HG02943 (cell line): ENCODE data around the gene HNRNPR.
"Not testable (repeated sequence)": the region's sequence is repeated elsewhere in the genome, so short reads cannot be mapped to it uniquely, and the experiment has no call there.

Experiments used
- ATAC-seq: cut with Tn5 transposase; IDR thresholded peaks from one replicate; pipeline ENCODE4 v1.9.1; 2021; ENCODE audit warnings: mild to moderate bottlenecking, low read depth, moderate library complexity; ENCODE audit not compliant: unreplicated experiment

HNRNPR gene

DNA sequence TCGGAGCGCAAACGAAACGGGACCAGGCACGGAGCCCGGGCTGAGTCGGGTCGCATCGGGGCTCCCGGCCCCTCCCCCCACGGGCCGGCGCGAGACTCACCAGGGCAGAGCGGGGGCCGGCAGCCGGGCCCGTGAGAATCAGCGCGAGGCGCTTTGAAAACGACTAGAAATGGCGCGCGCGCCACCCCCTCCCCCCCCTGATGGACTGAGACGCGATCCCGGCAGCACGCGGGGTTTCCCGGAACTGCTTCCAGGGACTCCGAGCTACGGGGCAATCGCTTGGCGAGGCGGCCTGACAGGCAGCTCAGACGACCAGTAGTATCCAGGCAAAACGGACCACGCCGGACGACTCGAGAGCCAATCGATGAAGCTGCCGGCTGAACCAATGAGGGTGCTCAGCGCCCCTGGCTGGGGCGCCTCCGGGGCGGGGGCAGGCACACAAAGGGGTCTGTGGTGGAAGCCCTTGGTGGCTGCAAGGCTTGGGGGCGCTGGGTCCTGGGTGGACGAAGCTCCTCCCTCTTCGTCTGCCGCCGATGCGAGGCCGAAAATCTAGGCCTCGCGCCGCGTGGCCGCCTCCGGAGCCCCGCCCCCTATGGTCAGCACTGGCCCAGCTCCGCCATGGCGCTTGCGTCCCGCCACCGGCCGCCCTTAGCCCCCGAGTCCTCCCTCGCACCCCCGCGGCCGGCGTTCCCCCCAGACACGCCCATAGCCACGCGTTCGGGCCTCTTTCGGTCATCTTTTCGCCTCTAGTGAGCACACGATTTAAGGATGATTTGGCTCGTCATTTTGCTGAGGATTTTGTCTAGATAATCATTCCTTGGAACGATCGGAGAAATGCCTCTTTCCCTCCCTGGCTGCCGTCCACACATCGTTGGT is at the start of gene HNRNPR:
TSS of gene HNRNPR (minus strand) at position 174 of the 876 bp plus-strand sequence. CDS start 3,276 bp downstream, outside the sequence.
- peak; percentile 96 for ATAC-seq

DNA sequence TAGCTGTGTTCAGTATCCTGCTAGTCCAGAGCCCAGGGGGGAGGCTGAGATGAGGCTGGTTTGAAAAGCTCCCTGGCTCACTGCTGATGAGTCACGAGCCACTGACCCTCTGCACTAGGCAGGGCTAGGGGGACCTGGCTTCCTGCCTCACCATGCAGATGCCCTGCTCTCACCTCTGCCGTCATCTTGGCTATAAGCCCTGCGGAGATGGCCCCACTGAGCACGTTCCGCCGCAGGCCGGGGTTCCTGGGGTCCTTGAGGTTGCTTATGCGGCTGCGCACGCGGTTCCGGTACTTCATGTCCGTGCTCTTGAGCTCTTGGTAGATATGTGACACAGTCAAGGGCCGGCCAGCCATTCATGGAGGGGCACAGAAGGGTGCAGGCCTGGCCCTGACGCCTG is 49.6 kb upstream of the HNRNPR start:
- ATAC-seq: no peak

DNA sequence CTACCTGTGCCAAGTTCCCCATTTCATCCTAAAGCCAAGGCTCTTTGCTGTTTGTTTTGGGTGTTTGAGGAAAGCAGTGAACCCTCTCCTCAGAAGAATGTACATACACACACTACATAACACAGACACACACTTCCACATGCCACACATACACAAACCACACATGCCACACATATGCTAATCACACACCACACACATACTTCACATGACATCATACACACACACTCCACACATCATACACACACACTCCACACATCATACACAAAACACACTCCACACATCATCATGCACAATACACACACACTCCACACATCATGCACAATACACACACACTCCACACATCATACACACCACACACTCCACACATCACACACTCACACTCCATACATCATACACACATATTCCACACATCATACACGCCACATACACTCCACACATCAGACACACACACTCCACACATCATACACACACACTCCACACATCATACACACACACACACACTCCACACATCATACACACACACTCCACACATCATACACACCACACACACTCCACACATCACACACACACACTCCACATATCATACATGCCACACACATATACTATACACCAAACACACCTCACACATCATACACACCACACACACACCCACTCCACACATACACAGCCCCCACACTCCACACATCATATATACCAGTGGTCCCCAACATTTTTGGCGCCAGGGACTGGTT is 48.2 kb upstream of the HNRNPR start:
- ATAC-seq: no peak

DNA sequence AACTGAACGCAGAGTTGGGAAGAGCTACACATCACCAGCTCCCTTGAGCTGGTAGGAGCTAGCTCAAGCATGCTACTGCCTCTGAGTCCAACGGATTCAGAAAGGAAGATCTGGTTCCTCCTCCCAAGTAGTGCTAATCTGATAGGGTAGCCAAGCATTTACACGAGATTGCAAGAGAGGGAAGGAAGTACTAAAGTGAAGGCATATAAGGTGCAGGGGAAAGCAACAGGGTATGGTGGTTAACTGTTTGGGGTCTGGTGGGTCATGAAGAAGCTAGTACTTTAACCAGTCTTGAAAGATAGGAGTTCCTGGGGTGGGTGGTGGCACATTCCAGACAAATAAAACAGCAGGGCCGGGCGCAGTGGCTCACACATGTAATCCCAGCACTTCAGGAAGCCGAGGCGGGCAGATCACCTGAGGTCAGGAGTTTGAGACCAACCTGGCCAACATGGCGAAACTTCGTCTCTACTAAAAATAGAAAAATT is 45.8 kb upstream of the HNRNPR start:
- no peak for ATAC-seq

DNA sequence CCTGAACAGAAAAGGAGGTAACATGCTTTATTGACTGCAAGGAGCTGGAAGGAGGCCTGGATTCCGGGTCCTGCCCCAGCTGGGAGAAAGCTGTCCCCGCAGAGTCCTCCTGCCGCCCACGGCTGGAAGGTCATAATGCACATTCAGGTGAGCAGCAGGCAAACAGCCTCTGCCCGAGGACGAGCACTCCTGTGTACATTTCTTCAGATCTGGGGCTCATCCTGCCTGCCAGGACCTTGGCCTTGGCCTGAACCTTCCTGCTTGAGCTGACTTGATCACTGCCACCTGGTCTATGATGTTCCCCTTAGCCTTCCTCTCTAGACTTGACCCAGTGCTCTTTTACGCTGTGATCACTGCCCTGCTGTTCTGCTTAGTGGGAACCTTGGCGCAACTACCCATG is 43.4 kb upstream of the HNRNPR start:
- no peak for ATAC-seq

DNA sequence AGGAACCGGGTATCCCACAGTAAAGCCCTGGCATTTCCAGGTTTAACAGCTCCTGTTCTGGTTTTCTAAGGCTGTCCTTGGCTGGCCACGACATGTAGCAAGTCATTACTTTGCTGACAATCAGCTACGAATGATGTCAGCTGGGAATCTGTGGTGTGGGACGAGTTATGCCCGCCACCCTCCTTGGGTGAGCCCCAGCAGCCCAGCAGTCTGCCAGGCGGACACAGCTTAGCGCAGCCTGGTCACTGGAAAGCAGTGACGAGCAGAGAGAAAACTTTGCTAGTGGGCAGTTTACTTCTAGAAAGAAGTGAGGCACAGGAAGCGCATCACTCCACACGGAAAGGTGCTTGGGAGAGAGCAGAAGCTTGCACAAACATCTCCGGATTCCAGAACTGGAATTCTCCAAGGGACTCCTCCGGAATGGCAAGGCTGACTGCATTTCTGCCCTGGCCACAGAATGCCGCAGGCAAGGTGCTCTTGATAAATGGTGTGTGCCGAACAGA is 41.1 kb upstream of the HNRNPR start:
- no peak for ATAC-seq

DNA sequence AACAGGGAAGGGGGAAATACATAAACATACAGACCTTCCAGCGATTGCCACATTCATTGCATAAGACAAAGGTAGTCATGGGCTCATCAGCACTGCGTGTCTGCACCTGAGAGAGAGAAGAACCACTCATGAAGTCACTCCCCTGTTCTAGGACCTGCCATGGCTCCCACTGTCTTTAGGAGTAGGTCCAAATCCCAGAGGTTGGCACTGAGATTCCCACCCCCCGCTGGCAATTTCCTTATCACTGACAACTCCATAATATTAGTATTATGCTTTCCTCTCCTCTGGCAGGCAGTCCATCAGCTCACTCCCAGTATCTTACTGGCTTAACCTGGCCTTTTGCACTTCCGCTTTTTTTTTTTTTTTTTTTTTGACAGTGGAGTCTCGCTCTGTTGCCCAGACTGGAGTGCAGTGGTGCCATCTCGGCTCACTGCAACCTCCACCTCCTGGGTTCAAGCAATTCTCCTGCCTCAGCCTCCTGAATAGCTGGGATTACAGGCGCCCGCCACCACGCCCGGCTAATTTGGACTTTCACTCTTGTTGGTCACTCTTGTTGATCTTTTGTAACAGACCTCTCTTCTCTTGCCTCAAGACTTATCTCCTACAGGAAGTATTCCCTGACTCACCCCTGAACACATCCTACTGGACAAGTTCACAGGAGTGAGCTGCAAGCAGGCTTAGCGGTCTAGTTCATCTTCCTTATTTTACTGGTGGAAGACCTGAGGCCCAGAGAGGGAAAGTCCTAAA is 40.4 kb upstream of the HNRNPR start:
- ATAC-seq: no peak

DNA sequence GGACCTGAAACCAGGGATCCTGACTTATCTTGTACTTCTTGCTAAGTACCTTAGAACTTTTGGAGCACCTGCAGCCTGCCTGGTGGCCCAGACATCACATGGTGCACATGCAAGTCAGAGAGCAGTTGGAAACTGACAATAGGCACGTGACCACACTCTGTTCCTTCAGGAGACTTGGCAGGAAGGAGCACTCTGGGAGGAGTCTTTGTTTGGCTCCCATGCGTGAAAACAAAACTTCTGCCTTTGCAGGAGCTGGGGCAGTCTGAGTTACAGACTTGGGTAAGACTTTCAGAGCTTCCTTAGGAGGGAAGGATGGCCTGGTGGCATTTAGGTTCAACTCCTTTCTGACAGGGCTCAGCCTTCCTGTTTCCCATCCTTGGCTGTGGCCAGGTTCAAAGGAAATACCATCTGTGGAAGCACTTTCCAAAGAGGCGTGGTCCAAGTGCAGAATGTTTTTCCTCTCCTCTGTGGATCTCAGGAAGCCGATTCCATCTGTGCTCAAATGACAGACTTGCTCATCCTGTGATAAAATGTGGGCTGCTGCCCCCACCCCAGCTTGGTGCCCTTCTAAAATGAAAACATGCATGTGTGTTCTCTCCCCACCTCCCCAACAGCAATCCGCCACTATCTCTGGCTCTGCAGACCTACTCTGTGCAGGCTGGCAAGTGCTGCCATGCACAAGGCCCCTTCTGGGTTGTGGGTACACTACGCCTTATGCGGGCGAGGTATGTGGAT is 39.7 kb upstream of the HNRNPR start:
- ATAC-seq: no peak

DNA sequence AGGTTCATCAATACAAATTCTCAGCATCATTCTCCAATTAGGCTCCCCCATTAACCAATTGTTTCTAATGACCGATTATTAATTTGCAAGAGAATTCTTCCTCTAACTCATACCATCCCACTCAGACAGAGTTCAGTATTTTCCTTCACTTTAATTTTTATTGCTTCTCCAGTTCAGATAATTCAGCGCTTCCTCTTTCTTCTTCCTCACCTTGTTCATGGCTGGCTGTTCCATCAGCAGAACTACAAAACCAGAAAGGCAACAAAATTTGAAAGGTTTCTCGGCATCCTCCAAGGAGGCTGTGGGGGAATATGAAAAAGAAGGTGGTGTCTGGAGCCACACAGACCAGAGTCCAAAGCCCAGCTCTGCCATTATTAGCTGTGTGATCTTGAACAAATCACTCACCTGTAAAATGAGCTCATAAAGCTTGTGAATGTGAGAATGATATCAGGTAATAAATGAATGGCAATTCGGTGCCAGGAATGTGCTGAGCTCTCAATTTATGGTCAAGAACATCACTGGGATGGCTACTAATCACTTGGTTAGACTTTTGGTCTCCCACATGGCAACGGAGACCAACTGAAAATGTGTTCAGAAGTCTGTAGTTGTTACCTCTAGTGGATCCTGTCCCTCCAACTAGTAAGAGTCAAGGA is 37.3 kb upstream of the HNRNPR start:
- ATAC-seq: no peak

DNA sequence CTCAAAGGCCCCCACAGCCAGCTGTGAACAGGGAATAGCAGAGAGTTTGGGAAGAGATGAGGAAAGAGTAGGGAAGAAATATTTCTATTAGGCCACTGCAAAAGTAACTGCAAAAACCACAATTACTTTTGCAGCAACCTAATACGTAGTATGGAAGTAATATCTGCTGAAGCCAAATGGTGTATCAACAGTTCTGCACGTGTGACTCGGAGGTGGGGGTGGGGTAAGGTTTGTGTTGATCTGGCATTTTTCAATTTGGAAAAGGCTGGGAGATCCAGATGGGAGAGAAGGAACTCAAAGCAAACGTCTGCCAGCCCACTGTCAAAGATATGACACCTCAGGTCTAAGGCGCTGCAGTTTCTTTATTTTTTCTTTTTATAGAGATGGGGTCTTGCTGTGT is 36.6 kb upstream of the HNRNPR start:
- no peak for ATAC-seq

DNA sequence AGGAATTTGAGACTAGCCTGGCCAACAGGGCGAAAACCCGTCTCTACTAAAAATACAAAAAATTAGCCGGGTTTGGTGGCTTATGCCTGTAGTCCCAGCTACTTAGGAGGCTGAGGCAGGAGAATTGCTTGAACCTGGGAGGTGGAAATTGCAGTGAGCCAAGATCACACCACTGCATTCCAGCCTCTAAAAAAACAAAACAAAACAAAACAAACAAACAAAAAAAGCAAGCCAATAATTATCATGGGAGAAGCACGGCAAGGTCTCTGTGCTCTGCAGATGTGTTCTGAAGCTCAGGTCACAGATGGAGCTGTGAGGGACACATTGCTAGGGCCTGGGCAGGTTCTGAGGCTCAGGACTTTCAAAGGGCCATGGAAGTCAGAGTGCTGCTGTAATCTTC is 36.2 kb upstream of the HNRNPR start:
- not testable (repeated sequence) for ATAC-seq

DNA sequence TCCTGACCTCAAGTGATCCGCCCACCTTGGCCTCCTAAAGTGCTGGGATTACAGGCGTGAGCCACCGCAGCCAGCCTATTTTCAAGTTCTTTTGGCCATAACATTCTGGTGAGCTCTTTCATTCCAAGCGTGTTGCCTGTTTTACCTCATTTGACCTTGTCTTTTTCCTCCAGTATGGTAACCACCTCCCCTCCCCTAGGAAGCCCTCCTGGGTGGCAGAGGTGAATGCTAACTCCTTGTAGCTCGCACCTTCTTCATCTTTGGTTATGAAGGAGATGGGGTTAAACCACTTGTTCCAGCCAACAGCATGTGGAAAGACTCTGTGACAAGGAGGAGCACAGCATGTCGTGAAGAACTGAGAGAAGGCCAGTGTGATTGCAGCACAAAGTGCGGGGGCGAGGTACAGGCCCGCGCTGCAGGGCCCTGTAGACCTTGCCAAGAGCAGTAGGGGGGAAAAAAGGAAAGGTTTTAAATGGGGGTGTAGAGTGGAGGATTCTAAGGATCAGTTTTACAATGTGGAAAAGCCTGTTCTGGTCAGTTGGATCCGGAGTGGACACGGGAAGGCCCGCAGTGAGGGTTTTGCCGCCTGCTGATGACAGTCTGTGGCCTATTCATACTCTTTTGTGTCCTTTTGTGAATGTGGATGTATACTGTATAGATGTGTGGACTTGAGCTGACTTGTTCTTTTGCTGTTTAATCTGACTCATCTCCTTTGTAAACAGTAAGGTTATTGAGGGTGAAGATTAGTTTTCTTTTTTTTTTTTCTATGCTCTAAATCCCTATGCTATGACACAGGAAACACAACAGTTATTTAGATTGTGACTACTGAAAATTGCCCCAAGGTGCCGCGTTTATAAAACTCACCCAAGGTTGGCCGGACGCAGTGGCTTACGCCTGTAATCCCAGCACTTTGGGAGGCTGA is 33.1 kb upstream of the HNRNPR start:
- no peak for ATAC-seq

DNA sequence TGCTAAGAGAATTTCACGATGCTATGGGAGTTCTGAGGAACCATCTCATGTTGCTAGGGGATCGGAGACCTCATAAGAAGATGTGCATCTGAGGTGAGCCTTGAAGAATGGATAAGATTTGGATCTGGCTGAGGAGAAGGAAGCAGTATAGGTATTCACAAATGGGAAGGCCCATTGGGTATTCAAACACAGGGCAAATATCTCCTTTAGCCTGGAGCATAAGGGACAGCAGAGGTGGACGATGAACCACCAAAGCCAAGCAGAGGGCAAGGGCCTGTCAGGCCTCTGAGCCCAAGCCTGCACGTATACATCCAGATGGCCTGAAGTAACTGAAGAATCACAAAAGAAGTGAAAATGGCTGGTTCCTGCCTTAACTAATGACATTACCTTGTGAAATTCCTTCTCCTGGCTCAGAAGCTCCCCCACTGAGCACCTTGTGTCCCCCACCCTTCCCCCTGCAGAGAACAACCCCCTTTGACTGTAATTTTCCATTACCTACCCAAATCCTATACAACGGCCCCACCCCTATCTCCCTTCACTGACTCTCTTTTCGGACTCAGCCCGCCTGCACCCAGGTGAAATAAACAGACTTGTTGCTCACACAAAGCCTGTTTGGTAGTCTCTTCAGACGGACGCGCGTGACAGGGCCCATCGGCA is 30.1 kb upstream of the HNRNPR start:
- ATAC-seq: not testable (repeated sequence)

DNA sequence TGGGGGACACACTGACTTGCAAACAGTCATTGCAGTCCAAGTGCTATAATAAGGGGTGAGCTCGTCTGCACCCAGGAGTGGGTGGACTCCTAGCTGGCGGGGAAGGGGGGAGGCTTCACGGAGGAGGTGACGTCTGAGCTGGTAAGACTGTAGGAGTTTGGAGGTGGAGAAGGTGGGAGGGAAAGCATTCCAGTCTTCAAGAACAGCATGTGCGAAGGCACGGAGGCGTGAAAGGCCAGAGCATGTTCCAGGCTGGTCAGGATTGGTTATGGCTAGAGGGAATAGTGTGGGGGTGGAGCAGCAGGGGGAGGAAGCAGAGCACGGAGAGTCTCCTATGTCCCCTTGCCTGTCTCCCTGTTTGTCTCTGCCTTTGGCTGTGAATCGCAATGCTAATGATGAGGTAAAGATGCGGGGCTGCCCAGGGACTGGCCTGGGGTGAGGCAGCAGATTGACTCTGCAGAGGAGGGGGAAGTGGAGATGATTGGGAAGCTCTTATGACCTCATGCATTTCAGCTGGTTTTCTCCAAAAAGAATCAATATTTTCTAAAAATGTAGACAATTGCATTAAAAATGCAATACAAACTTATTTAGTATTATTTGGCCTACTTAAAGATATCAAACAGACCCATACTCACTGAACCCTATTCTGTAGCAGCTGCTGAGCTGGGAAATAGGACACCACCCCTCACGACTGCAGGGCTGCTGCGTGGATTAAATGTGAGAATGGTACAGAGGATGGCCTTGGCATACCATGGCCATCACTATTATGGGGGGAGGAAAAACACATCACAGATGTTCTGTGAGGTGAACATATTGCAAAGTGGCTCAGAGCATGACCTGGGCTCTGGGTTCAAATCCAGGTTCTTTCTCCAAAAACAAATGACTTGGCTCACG is 28.1 kb upstream of the HNRNPR start:
- ATAC-seq: no peak

DNA sequence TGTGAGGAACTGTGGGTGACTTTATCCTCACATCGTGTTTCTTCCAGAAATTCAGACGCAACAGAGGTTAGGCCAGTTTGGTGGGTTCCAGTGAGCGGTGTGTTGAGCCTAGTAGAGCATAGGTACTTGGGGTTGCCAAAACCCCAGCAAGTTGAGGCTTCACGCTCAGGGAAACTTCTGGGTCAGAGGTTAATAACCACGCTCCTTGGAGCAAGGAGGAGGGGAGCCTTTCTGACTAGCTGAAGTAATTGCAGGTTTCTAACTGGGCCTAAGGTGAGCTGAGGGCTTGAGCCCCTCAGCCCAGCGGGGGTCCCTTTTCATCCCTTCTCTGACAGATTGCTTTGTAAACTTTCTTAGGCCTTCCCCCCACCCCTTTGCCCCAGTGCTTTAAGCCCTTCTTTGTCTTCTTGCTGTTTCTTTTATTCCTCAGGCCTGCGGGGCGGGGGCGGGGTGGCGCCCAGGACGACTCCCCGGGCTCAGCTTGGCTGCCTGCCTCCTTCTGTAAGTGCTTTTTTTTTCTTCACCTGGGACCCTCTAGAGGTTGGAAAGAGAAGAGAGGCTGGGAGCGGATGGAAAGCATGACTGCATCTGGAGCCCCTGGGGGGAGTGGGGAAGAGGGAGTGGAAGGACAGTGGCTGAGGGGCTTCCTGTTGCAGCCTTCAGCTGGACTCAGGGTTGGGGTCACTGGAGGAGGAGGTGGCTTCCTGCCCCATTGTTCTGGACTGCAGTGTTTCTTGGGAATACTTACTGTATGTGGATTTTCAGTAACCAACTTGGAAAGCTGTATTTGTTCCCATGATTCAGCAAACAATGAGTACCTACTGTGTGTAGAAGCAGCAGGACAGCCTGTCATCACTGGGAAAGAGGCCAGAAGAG is 26.9 kb upstream of the HNRNPR start:
- ATAC-seq: no peak

DNA sequence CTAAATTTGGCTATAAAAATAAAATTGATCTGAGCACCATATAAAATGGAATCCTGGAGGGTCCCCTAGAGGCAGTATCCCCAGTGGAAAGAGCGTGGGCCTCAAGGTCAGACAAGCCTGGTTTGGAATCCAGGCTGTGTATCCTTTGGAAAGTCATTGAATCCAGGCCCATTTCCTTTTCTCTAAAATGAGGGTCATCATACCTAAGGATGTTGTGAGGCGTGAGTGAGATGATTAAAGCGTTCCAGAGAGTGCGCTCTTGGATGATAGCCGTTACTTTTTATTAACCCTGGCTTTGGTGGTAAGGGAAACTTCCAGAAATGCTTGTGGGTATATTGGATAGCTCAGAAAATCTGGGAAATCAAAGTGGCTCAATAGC is 26.2 kb upstream of the HNRNPR start:
- ATAC-seq: no peak
